ENCODE measurements around the gene FGFR3.
"Not testable (repeated sequence)": the region's sequence is repeated elsewhere in the genome, so short reads cannot be mapped to it uniquely, and the experiment has no call there.

The FGFR3 gene

DNA sequence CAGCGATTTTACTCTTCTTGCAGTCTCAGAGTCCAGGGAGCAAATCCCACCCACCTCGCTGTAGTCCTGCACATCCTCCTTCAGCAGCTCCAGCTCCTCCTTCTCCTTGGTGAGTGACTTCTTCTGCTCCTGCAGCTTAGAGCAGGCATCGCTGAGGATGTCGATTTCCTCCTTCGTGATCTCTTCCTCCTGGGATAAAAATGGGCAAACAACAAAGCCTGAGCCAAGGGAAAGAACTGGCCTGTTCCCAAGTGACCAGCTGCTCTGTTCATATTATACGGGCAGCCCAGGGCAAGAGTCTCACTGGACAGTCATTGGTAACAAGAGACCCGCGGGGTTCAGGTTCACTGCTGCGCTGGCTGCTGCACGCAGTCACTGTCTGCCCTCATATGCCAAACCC lies 26.2 kb downstream of the FGFR3 start:
- DNase-seq (ENCODE audit: low read depth), result no peak

DNA sequence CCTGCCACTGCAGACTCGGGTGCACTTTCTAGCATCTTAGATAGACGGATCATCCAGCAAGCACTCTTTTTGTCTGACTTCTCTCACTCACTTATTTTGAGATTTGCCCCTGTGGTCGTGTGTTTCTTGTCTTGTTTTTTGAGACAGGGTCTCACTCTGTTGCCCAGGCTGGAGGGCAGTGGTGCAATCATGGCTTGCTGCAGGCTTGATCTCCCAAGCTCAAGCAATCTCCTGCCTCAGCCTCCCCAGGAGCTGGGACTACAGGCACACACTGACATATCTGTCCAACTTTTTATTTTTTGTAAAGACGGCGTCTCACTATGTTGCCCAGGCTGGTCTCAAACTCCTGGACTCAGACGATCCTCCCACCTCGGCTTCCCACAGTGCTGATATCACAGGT lies 26.7 kb downstream of the FGFR3 start:
- DNase-seq (ENCODE audit: low read depth), result no peak

DNA sequence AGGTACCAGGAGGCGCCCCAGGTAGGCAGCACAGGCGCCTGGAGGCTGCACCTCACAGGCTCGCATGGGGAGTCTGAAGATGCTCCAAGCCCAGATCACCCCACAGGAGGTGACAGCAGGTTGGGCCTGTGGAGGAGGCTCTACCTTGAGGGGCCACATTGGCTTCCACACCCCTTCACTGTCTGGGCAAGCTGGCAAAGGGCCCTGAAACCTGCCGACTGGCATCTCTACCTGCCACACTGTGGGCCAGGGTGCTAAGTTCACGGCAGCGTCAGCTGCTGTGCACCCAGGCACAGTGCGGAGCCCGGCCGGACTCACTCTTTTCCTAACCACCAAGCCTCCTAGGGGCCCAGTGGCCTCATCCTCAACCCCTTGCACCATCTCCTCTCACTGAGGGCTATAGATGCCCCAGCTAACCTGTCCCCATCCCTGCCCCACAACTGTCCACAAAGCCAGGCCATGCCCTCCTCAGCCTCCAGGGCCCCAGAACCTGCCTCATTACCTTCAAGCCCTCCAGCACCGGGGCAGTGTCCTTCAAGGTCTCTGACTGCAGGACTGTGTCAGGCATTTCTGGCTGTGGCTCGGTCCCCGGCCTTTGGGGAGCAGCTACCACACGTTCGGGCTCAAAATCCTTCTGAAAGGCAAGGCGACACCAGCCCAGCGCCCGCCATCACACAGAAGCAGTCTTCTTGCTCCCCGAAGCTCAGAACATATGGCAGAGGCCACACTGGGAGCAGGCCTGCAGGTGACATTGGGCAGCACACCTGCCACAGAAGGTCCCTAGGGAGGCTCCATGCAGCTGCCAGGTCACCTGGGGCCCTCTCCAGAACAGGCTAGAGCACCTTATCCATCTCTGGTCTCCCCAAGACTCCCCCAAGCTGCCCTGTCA lies 28.8 kb downstream of the FGFR3 start:
- no peak for DNase-seq (ENCODE audit: low read depth)

DNA sequence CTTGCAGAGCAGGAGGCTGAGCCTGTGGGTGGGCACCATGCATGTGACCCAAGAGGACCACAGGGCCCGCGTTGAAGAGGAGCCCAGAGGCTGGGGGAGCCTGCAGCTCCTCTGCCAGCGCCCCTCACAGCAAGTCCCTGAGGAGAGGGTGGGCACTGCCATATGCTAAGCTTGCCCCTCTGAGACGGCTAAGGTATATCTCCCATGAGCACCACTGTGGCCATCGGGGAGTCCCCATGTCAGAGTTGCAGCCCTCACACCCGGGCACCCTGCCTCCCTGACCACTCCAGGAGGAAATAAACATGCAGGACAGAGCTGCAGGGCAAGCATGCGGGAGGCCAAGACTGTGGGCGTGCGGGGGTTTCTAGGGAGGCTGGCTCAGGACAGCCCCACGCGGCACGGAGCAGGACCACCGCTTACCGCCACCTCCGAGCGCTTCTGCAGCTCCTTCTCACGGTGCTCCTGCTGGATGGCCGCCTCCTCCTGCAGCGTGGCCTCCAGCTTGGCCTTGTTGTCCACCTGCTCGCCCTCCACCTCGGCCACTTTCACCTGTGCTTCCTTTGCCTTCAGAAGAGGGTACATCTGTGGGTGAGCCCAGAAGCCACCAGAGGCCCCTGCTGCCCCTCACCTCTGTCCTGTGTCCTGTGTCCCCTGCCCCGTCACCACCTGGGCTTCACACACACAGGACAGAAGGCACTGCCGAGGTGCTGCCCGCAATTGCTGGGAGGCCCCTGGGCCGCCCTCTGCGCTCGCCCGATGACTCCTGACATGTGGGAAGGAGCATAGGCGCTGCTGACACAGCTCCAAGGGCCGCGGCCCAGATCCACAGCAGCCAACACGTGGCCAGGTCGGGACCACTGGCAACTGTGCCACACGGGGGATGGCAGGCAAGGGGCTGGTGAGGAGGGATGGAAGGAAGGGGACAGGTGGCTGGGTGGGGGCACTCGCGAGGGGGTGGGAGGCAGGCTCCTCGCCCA lies 29.8 kb downstream of the FGFR3 start:
- no peak for DNase-seq (ENCODE audit: low read depth)

DNA sequence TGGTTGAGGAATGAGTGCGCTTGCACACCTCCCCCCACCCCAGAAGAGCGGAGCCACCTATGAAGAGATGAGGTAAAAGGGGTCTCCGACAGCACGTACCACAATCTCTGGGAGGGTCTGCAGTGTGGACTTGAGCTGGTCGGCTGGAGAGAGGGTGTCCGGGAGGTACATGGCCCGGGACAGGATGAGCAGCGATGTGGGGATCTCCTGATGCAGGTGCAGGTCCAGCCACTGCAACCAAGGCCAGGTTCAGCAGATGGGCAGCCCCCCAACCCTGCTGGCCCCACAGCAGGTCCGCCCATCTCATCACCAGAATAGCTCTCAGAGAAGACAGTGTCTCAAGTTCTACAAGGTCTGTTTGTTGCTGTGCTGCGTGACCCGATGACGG lies 30.4 kb downstream of the FGFR3 start:
- no peak for DNase-seq (ENCODE audit: low read depth)

DNA sequence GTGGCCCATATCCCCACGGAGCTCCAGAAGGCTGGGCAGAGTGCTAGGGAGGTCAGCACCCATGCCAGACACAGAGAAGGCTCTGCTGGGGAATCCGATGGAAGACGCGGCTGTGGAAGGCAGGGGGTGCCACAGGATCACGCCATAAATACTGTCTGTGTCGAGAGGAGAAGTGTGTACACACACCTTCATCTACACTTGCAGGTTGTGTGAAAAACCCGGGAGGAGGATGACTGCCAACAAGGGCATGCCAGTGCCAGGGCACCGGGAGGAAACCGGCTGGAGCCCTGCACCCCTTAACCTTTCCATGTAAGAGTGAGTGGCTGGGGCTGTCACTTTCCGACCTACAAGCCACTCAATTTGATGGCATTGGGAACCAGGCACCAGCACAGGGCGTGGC lies 31.7 kb downstream of the FGFR3 start:
- DNase-seq (ENCODE audit: low read depth), result no peak

DNA sequence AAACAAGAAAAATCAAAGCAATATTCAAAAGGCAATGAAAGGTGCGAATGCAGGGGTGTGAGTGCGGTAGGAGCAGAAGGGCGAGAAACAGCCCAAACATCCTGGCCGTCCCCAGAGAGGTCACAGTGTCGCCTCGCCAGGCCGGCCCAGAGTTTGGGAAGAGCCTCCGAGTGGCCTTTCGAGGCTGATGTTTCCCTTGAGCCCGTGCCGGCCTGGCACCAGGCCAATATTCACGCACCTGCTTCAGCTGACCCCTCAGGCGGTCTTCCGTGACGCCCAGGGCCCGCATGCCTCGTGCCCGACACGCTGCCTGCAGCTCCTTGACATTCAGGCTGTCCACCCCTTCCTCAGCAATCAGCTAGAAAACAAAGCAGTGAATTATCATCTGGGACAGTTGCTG lies 32.2 kb downstream of the FGFR3 start:
- no peak for DNase-seq (ENCODE audit: low read depth)

DNA sequence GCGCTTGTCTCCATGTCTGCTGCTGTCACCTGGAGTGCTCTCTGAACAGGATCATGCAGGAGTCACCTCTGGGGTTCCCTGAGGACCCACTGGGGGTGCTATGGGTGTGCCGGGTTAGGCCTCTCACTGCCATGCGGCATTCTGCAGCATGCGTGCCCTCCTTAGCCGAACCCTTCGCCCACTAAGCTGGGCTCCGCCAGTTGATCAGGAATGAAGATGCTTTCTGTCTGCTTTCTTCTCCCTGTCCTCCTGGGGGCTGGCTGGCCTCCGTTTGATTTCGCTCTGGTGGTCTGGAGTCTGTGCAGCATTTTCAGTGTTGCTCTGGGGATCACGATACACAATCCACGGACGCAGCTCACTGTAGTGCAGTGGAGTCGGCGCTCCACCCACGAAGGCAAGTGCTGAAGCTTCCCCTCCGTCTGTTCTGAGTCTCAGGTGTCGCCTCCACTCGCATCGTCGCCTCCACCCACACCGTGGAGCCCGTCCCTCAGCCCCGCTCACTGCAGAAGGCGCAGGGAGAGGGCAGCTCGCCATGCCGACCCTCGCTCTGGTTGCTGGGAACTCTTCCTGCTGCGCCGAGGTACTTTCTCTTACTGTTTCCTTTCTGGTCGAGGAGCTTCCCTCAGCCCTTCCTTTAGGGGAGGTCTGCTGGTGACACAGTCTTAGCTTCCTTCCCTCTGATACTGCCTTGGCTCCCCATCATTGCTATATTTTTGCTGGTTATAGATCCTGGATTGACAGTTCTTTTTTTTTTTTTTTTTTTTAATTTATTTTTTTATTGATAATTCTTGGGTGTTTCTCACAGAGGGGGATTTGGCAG lies 33.6 kb downstream of the FGFR3 start:
- no peak for DNase-seq (ENCODE audit: low read depth)

DNA sequence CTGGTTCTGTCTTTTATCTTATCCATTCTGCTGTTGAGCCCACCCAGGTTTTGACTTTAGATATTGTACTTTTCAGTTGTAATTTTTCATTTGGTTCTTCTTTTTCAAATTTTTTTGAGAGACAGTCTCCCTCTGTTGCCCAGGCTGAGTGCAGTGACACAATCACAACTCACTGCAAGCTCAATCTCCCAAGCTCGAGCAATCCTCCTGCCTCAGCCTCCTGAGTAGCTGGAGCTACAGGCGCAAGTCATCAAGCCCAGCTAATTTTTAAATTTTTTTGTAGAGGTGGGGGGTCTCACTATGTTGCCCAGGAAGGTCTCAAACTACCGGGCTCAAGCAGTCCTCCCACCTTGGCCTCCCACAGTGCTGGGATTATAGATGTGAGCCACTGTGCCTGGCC lies 37.1 kb downstream of the FGFR3 start:
- no peak for DNase-seq (ENCODE audit: low read depth)

DNA sequence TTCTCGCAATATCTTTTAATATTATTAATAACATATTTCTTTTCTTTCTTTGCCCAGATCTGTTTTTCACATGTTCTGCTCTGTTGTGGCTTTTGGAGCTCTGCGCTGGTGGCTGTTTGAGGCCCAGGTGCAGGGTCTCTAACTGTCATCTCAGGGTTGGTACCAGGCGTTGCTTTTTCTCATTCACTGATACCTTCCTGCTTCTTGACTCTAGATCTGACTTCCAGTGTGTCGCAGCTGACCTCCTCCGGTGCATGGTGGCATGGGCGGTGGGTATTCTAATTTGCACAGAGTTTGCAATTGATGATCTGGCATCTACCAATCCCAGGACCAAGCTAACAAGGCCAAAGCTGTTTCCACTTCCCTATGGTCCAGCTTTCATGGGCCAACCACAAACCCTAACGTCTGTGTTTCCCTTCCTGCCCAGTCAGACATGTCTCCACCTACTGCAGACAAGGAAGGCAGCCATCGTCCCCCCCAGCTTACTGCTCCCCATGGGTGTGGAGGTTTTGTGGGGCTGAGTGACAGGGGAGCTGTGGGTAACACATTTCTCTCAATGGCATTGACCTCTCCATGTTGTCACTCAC lies 37.6 kb downstream of the FGFR3 start:
- DNase-seq (ENCODE audit: low read depth), result no peak

DNA sequence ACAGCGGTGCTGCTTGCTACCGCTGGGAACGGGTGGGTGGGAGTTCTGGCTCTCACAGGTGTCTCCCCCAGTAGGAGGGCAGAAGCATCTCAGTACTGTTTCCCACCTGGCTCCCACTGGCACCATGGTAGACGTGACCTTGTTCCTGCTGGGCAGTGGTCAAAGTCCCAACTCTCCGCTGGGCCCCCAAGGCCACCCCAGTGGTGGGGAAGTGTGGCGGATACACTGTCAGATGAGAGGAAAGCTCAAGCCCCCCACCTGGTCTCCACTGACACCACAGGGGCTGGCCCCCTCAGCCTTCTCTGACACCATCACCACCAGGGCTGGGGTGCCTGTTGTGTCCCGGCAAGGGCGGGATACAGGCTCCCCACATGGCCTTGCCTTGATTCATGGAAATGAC lies 38.2 kb downstream of the FGFR3 start:
- DNase-seq (ENCODE audit: low read depth), result no peak

DNA sequence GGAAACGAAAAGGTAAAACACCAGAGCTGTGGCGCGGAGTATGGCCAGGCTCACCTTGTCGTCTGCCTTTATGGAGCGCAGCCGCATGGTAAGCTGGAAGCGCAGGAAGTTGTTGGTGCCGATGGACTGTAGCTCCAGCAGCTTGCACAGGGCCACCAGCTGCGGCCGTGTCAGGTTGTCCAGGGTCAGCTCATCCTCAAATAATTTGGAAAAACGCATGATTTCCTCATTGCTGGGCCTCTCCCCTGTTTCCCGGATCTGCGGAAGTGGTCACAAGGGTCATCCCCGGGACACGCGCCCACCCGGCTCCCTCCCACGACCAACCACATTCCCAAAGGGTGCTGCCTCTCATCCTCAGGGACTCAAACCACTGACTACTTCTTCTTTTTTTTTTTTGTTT lies 39.6 kb downstream of the FGFR3 start:
- no peak for DNase-seq (ENCODE audit: low read depth)

DNA sequence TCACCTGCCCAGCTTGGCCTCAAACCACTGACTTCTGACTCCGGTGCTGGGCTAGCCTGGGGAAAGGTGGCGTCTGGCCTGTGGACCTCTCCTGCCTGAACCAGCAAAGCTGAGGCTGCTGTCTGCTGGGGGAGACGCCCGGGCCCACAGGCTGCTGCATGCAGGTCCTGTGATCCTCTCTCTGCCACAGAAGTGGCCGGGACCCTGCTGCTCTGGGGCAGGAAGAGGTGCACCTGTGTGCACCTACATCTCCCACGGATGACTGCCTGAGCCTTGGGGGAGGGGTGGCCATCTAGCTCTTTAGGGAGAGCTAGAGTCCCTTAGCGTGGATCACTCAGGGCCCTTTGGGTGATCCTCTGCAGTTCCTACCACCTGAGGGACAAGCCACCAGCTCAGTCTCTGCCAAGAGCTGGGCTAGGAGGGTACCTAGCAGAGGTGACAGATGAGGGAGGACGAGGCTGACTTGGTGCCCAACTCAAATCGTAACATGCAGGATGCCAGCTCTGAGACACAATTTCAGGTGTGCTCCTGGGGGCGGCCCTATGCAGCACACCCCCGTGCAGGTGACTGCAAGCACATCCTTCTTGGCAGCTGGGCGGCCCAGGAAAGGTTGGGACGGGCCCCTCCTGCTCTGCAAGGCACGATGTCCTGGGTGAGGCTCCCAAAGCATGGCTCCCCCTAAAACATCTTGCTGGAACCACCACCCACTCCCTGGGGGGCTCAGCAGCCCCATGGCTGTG lies 40.4 kb downstream of the FGFR3 start:
- no peak for DNase-seq (ENCODE audit: low read depth)

DNA sequence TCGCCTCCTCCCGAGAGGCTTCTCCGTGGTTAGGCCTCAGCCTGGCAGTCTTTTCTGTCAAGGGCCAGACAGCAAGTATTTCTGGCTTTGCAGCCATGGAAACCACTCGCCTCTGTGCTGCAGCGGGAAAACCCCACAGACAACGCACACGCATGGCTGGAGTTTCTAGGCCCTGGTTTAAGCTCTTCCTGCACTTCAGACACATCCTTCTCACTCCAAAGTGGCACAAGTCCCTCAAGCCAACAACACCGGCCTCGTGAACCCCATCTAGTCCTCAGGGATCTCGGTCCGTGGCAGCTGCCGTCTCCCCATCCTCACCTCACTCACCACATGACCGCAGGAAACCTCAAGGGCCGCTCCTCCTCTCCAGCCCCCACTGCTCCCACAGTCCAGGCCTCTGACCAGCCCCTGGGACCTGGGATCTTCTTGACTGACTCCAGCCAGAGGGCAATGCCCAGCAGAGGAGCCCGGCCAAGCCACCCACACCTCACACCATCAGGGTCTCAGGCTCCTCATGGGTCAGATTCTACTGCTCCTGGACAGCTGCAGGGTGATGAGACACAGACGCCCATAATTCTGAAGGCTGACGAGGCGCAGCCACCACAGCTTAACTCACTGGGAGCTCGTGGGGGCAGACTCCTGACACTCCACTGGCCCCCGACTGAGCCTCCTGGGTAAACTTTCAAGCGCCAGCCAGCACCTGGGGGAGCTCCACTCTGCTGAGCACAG lies 41.1 kb downstream of the FGFR3 start:
- no peak for DNase-seq (ENCODE audit: low read depth)

DNA sequence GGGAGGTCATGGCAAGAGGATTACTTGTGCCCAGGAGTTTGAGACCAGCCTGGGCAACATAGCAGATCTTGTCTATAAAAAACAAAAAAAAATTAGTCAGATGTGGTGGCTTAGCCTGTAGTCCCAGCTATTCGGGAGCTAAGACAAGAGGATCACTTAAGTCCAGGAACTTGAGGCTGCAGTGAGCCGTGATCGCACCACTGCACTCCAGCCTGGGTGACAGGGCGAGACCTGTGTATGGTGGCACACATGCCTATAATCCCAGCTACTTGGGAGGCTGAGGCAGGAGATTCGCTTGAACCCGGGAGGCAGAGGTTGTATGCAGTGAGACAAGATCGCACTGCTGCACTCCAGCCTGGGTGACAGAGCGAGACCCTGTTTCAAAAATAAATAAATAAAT lies 42.7 kb downstream of the FGFR3 start:
- not testable (repeated sequence) for DNase-seq (ENCODE audit: low read depth)

DNA sequence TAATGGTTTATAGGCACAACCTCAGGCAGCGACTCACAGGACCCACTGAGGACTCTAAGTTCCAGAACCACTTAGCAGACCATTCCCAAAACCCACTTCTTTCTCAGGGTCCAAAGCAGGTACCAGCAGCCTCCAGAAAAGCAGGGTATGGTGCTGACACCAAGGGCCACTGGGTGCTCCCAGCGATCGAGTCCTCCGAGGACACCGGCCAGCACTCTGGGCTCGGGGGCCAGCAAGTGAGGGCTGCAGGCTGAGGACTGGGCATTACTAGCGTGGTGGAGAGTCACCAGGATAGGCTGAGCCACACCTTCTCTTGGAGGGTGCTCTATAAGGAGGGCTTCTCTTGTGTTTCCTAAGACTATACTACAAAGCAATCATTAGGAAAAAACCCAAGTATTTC lies 43.6 kb downstream of the FGFR3 start:
- no peak for DNase-seq (ENCODE audit: low read depth)

DNA sequence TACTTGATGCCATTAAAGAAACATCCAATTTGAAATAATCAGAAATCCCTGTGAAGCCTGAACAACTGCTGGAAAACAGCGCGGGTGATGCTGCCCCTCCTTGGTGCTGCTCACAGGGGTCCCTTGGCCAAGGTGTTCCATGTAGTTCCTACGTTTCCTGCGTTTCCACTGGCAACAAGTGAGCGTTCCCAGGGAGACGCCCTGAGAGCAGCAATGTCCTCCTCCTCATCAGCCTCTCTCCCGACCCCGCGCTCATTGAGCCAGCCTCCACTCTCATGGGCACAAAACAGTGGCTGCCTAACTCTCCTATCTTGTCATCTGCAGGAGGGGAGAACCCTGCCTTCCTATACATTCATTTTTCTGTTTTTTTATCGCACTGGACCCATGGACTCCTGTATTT lies 44.0 kb downstream of the FGFR3 start:
- DNase-seq (ENCODE audit: low read depth), result no peak

DNA sequence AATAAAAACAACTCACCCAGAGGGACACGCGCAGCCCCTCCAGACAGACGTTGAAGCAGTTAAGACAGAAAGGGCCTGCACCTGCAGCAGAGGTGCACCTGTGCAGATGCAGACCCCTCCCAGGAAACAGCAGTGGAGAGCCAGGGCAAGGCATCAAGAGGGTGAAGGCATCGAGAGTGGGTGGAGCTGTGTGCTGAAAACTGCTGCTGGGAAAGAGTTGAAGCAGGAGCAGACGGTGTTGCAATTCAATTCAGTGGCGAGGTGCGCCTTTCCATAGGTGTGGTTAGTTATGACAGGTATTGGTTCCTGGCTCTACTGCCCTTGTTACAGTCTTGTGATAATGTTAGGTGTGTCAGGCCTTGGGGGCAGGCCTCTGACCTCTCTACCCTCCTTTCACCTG lies 46.2 kb downstream of the FGFR3 start:
- DNase-seq (ENCODE audit: low read depth), result no peak

DNA sequence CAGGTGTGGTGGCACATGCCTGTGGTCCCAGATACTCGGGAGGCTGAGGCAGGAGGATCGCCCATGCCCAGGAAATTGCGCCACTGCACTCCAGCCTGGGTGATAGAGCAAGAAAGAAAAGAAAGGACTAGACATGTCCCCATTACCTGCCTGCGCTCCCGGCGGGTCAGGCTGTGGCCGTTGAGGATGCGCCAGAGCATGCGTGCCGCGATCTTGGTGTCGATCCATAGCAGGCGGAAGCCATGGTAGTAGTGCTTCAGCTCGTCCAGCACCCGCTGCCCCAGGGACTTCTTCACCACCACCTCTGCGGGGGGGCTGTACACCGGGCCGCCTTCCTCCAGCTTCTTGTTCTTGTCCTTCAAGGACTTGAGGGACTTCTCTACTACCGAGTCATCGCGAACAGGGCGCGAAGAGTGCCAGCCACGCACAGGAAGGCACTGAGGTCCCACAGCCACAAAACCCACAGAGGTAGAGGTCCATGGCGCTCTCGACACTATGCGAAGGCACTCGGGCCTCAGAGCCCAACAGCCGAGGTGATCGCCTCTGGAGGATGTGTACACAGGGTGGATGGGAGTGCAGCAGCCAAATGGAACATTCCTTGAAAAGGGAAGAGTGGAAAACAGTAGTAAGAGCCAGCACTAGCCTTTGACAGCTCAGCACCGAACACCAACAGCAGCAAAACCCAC lies 48.3 kb downstream of the FGFR3 start:
- no peak for DNase-seq (ENCODE audit: low read depth)

DNA sequence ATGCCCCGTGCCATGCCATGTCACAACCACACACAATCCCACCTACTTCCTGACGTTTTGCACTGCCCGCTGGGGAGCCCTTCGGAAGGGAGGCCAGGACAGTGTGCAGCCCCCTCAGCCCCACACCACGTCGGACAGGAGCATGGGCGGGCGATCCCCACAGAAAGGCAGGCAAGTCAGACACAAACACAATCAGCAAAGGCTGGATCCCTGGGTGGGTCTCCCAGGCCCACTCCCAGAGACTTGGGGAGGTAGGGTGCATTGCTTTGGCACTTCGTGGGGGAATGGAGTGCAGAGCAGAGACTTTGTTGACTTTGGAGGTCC lies 48.8 kb downstream of the FGFR3 start:
- DNase-seq (ENCODE audit: low read depth), result no peak
